IgD-negative memory B cell (primary cell): ENCODE data around the gene TSR2. TPM values are rescaled to one million over a fixed set of nuclear protein-coding genes. Genes with fewer than 3 reads are reported as not detected.
"Not testable (repeated sequence)": the region's sequence is repeated elsewhere in the genome, so short reads cannot be mapped to it uniquely, and the experiment has no call there.

ENCODE experiments used
- H3K27ac Mint-ChIP-seq, 3 donors: one replicate each; pipeline ENCODE4 v1.8.0; 2020 to 2022; ENCODE audit warnings: mild to moderate bottlenecking in 3 of 3, mixed read lengths in 3 of 3, moderate library complexity in 1 of 3
- H3K27me3 Mint-ChIP-seq: one replicate; pipeline ENCODE4 v1.8.0; 2021; ENCODE audit warnings: mixed read lengths
- H3K36me3 Mint-ChIP-seq: one replicate; pipeline ENCODE4 v1.8.0; 2020; ENCODE audit warnings: mild to moderate bottlenecking, mixed read lengths
- H3K4me1 Mint-ChIP-seq, 3 donors: one replicate each; pipeline ENCODE4 v1.8.0; 2020 to 2022; ENCODE audit warnings: mixed read lengths in 3 of 3, mild to moderate bottlenecking in 1 of 3
- H3K4me3 Mint-ChIP-seq, 4 donors: one replicate each; pipeline ENCODE4 v1.8.0; 2020 to 2022; ENCODE audit warnings: mild to moderate bottlenecking in 4 of 4, mixed read lengths in 4 of 4, moderate library complexity in 3 of 4
- H3K9me3 Mint-ChIP-seq, 3 donors: one replicate each; pipeline ENCODE4 v1.8.0; 2020 to 2021; ENCODE audit warnings: mixed read lengths in 3 of 3, mild to moderate bottlenecking in 1 of 3
- polyA plus RNA-seq: library from polyadenylated mRNA; unstranded; fragments of 300-500 nt; fragmentation: Illumina TruSeq; gene quantifications from one replicate; pipeline ENCODE4 v1.2.3, GENCODE V29; 2021

TSR2 gene
- polyA plus RNA-seq, 1 donor from 2014 or later: 66.9 TPM

DNA sequence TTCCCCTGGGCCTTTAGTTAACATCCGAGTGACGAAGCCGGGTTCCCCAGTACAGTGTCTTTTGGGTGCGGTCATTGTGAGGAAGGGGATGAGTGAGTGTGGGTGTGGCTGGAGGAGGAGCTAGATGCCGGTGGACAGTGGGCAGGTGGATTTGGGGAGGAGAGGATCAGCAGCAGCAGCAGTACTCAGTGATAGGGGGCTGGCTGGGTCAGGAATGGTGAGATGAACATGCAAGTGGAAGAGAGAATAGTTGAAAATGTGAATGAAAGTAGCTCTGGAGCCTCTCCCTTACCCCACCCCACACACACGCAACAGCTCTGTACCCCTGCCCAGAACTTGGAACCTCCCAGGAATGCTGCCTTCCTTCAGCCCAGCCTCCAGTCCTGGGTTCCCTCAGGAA, 4.5 kb downstream of the TSR2 start:
- peak overlapping the region in 1 of 4 donors; percentile 39 for H3K4me3 Mint-ChIP-seq
- H3K4me1 Mint-ChIP-seq: peaks cover 5 to 18% (median 5%) of the 10 kb centered on the region in 3 donors
- no peaks in the 10 kb centered on the region for H3K27me3 Mint-ChIP-seq
- no peaks in the 10 kb centered on the region for H3K36me3 Mint-ChIP-seq
- H3K9me3 Mint-ChIP-seq: no peaks in the 10 kb centered on the region
- peak overlapping the region in 1 of 3 donors; percentile 24 for H3K27ac Mint-ChIP-seq

DNA sequence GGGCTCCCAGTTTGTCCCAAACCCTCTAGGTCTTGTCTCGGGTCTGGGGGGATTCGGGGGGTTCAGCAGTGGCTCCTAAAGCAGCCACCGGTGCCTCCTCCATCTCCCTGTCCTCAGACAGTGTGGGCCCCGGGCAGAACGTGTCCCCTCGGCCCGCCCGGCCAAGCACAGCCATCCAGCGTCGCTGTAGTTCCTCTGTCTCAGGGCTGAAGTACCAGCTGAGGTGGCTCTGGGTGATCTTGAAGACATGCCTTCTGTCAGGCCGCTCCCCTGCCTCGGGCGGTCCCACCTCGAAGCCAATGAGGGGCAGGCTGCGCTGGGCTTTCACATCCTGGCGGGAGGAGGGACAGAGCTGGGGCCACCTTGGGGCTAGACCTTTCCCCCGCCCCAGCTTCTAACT, 5.9 kb downstream of the TSR2 start:
- H3K27me3 Mint-ChIP-seq: no peaks in the 10 kb centered on the region
- no peak overlapping the region for H3K4me3 Mint-ChIP-seq
- H3K4me1 Mint-ChIP-seq: peaks cover 1 to 13% (median 5%) of the 10 kb centered on the region in 3 donors
- H3K9me3 Mint-ChIP-seq: no peaks in the 10 kb centered on the region
- H3K36me3 Mint-ChIP-seq: no peaks in the 10 kb centered on the region
- H3K27ac Mint-ChIP-seq: no peak overlapping the region

- no peaks in the 10 kb centered on the region for H3K9me3 Mint-ChIP-seq
- no peak overlapping the region for H3K27ac Mint-ChIP-seq
- peaks cover 0 to 2% (median 0%) of the 10 kb centered on the region in 3 donors for H3K4me1 Mint-ChIP-seq
- H3K27me3 Mint-ChIP-seq: no peaks in the 10 kb centered on the region
- no peaks in the 10 kb centered on the region for H3K36me3 Mint-ChIP-seq
- no peak overlapping the region for H3K4me3 Mint-ChIP-seq
Observed at GRCh38 chrX:54447461-54447860, 7.3 kb downstream of the TSR2 start.

- Mint-ChIP-seq H3K4me3 (no peak overlapping the region), H3K27me3 (no peaks in the 10 kb centered on the region), H3K27ac (no peak overlapping the region), H3K36me3 (no peaks in the 10 kb centered on the region), H3K4me1 (no peaks in the 10 kb centered on the region), H3K9me3 (no peaks in the 10 kb centered on the region)
Observed at GRCh38 chrX:54449929-54450328, 9.7 kb downstream of the TSR2 start.

GRCh38 chrX:54452920-54453319, 12.7 kb downstream of the TSR2 start:
- no peaks in the 10 kb centered on the region for H3K36me3 Mint-ChIP-seq
- H3K9me3 Mint-ChIP-seq: no peaks in the 10 kb centered on the region
- H3K4me1 Mint-ChIP-seq: no peaks in the 10 kb centered on the region
- H3K27ac Mint-ChIP-seq: no peak overlapping the region
- no peaks in the 10 kb centered on the region for H3K27me3 Mint-ChIP-seq
- H3K4me3 Mint-ChIP-seq: no peak overlapping the region

- Mint-ChIP-seq H3K27me3 (no peaks in the 10 kb centered on the region), H3K36me3 (peaks cover 3% of the 10 kb centered on the region), H3K27ac (no peak overlapping the region), H3K9me3 (no peaks in the 10 kb centered on the region), H3K4me1 (no peaks in the 10 kb centered on the region), H3K4me3 (no peak overlapping the region)
Observed at GRCh38 chrX:54470054-54470760, 30.0 kb downstream of the TSR2 start.

DNA sequence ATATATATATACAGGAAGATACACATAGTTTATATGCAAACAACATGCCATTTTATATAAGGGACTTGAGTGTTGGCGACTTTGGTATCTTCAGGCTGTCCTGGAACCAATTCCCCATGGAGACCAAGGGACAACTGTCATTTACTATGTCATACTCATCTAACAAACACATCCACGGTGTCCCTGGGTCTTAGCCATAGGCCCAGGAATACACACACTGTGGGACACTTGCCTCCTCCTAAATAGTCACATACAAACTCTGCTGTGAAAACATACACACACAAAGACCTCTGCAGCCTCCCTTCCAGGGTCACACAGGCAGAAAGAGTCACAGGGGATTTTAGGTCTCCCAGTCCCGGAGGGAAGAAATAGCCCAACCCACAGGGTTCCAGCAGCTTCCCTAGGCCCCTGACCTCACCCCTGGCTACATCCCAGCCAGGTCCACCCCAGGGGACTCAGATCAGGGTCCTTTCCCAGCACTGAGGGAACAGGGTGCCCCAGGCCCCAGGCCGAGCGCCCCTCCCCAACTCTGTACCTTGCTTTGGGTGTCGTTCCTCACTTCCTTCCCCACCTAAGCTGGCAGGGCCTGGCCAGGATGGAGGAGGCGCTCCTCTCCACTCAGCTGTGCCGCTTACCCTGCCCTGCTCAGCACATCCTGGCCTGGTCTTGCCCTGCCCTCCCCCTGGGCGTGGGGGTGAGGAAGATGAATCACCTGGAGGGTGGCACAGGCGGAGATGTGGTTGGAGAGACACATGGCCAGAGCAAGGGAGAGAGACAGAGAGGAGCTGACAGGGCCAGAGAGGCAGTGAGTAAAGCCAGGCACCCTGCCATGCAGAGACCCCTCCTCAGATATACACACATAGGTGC, 34.0 kb downstream of the TSR2 start:
- Mint-ChIP-seq H3K27ac (no peak overlapping the region), H3K4me3 (no peak overlapping the region), H3K9me3 (no peaks in the 10 kb centered on the region), H3K27me3 (no peaks in the 10 kb centered on the region), H3K36me3 (no peaks in the 10 kb centered on the region), H3K4me1 (peaks cover 0 to 1% (median under 1%) of the 10 kb centered on the region in 3 donors)

- peaks cover 9% of the 10 kb centered on the region for H3K27me3 Mint-ChIP-seq
- no peak overlapping the region for H3K4me3 Mint-ChIP-seq
- H3K4me1 Mint-ChIP-seq: peaks cover 0 to 7% (median 1%) of the 10 kb centered on the region in 3 donors
- H3K36me3 Mint-ChIP-seq: no peaks in the 10 kb centered on the region
- H3K27ac Mint-ChIP-seq: peak overlapping the region in 1 of 3 donors; percentile 63
- H3K9me3 Mint-ChIP-seq: no peaks in the 10 kb centered on the region
Observed at GRCh38 chrX:54479136-54480111, 39.2 kb downstream of the TSR2 start.

DNA sequence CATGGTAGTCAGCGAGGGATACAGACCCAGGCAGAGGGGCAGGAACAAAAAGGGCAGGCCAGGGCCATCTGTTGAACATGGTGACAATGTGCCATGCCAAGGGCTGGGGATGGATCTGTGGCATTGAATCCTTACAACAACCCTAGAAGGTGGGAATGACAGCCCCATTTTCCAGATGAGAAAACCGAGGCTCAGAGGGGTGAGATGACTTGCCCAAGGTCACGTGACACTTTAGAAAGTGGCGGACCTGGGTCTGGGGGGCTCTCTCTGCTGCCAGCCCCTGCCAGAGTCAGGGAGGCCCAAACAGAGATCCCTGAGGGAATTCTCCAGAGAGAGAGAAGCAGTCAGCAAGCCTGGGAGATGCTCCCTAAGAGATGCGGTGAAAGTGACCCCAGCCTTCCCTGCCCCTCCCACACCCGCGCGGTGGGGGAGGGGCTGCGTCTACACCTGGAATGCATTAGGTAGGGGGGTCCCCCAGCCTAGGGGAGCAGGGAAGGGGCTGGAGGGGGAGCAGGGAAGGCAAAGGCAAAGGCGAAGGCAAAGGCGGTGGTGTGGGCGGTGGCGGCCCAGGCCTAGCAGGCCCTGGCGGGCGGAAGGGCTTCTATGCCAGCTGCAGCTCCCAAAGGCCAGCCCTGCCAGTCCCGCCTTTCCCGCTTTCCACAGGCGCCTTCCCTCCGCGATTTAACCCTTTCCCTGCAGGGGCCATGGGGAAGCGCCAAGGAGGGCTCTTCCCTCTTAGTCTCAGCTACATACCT, 42.8 kb downstream of the TSR2 start:
- Mint-ChIP-seq H3K27me3 (peaks cover 9% of the 10 kb centered on the region), H3K4me3 (no peak overlapping the region), H3K4me1 (peaks cover 0 to 7% (median 1%) of the 10 kb centered on the region in 3 donors), H3K27ac (no peak overlapping the region), H3K9me3 (peaks cover 0 to 2% (median 0%) of the 10 kb centered on the region in 3 donors), H3K36me3 (no peaks in the 10 kb centered on the region)

DNA sequence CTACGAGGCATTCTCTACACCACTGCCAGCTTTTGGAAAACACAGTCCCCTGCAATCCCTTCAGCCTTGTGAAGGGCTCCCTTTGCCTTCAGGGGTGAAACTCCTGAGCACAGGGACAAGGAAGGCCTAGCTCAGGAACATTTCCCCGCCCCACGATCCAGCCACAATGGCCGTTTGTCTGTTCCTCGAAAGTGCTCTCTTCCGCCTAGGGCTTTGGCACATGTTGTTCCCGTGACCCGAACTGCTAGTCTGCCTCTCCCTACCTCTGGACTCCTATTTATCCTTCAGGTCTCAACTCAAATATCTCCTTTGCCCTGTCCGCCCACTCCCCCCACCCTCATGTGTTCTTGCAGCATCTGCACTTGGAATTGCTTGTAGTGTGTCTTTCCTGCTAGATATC, 43.7 kb downstream of the TSR2 start:
- Mint-ChIP-seq H3K27ac (no peak overlapping the region), H3K36me3 (no peaks in the 10 kb centered on the region), H3K4me3 (no peak overlapping the region), H3K4me1 (peaks cover 0 to 7% (median 0%) of the 10 kb centered on the region in 3 donors), H3K9me3 (peaks cover 0 to 2% (median 0%) of the 10 kb centered on the region in 3 donors), H3K27me3 (peaks cover 10% of the 10 kb centered on the region)

DNA sequence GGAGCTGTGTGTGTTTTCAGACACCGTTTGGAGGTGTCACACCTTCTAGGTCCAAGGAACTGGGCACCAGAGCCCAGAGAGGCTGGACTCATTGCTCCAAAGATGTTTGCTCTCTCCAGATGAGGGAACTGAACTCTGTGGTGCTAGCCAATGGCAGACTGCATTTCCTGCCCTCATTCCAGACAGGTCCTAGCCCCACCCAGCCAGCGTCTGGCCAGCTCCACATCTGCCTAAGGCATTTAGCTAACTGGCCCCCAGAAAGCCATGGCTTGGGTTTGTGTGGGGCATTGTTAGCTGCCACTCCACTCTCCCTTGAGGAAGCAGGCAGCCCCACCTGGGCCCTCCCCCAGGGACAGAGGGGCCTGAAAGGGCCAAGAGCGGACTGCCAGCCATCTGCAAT, 44.5 kb downstream of the TSR2 start:
- Mint-ChIP-seq H3K9me3 (peaks cover 0 to 2% (median 2%) of the 10 kb centered on the region in 3 donors), H3K4me3 (no peak overlapping the region), H3K4me1 (peaks cover 0 to 5% (median 0%) of the 10 kb centered on the region in 3 donors), H3K36me3 (no peaks in the 10 kb centered on the region), H3K27ac (no peak overlapping the region), H3K27me3 (peaks cover 12% of the 10 kb centered on the region)

GRCh38 chrX:54489819-54490218, 49.6 kb downstream of the TSR2 start:
- not testable (repeated sequence) for H3K9me3 Mint-ChIP-seq, H3K4me1 Mint-ChIP-seq, H3K27ac Mint-ChIP-seq, H3K4me3 Mint-ChIP-seq, H3K36me3 Mint-ChIP-seq
- H3K27me3 Mint-ChIP-seq: peaks cover 15% of the 10 kb centered on the region

DNA sequence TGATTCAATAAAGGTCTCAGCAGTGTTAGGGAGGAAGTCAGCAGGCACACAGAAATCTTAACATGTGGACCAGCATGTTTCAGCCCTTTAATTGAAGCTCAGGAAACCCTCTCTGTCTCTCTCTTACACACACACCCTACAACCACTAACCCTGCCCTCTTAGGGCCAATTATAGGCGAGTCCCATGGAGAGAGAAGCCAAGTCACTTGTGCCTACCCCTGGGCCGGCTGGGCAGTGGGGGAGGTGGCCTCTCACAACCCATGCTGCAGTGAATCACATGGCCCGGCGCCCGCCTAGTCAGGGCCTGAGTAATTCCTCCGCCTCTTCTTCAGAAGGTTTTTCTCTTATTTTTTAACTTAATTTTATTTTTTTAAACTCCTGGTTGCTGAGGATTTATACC, 52.1 kb downstream of the TSR2 start:
- Mint-ChIP-seq H3K27ac (no peak overlapping the region), H3K4me1 (peaks cover 0 to 2% (median 0%) of the 10 kb centered on the region in 3 donors), H3K4me3 (no peak overlapping the region), H3K9me3 (peaks cover 0 to 7% (median 3%) of the 10 kb centered on the region in 3 donors), H3K36me3 (no peaks in the 10 kb centered on the region), H3K27me3 (peaks cover 21% of the 10 kb centered on the region)
